Muscle layer of duodenum (tissue), 2 donors: ENCODE measurements around the gene IP6K1.
"Not testable (repeated sequence)": the region's sequence is repeated elsewhere in the genome, so short reads cannot be mapped to it uniquely, and the experiment has no call there.

Source experiments
- H3K27ac ChIP-seq: one replicate; pipeline ENCODE4 v1.7.0; 2013; ENCODE audit warnings: mild to moderate bottlenecking, low read length
- H3K27me3 ChIP-seq: one replicate; pipeline ENCODE4 v1.7.0; 2013; ENCODE audit warnings: low read depth, mild to moderate bottlenecking, control low read depth, low read length
- H3K36me3 ChIP-seq, 2 donors: one replicate each; pipeline ENCODE4 v1.7.0; 2013; ENCODE audit warnings: low read length in 2 of 2, control low read depth in 1 of 2, mild to moderate bottlenecking in 1 of 2; ENCODE audit not compliant: insufficient read depth in 2 of 2, control insufficient read depth in 1 of 2
- H3K4me1 ChIP-seq, 2 donors: one replicate each; pipeline ENCODE4 v1.7.0; 2013; ENCODE audit warnings: low read length in 2 of 2, mild to moderate bottlenecking in 2 of 2, control low read depth in 1 of 2, moderate library complexity in 1 of 2; ENCODE audit not compliant: insufficient read depth in 2 of 2, control insufficient read depth in 1 of 2
- H3K4me3 ChIP-seq, 2 donors: one replicate each; pipeline ENCODE4 v1.7.0; 2013; ENCODE audit warnings: low read length in 2 of 2, low read depth in 1 of 2, mild to moderate bottlenecking in 1 of 2
- H3K9me3 ChIP-seq, 2 donors: one replicate each; pipeline ENCODE4 v1.7.0; 2013; ENCODE audit warnings: low read length in 2 of 2, control low read depth in 1 of 2, mild to moderate bottlenecking in 1 of 2; ENCODE audit not compliant: control insufficient read depth in 1 of 2
- donor health status: healthy.

Gene IP6K1

DNA sequence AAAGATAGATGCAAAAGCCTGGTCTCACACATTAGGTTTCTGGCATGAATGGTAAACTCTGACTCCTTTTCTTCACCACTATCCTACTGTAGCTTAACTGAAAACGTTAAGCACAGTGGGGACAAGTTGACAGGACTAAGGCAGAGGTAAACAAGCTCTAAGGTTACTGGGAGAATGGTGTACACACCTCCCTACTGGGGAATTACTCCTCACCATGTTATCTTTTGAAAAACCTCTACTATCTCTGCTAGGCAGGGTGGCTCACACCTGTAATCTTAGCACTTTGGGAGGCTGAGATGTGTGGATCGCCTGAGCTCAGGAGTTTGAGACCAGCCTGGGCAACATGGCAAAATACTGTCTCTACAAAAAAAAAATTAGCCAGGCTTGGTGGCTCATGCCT, 29.1 kb downstream of the IP6K1 start:
- no peak overlapping the region for H3K4me3 ChIP-seq
- peaks cover 0 to 17% of the 10 kb centered on the region in 2 donors for H3K4me1 ChIP-seq
- H3K36me3 ChIP-seq, result peaks cover 0 to 3% of the 10 kb centered on the region in 2 donors
- no peaks in the 10 kb centered on the region for H3K27me3 ChIP-seq
- no peaks in the 10 kb centered on the region for H3K9me3 ChIP-seq
- no peak overlapping the region for H3K27ac ChIP-seq

DNA sequence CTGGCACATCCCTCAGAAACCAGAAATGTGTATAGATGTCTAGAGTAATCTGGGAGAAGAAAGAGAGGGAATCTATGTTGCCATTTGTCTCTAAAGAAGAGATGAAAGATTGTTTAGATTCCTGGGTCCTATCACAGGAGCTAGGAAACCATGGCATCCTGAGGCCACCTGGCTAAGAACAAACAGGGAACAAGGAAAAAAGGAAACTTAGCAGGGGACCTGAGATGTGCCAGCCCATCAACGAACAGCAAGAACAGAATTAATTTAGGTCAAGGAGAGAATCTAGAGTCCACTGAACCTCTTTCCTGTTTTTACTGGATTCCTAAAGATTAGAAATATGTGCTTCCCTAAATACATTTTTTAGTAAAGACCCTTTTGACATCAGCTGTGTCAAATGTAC, 30.3 kb downstream of the IP6K1 start:
- H3K4me1 ChIP-seq, result peaks cover 0 to 17% of the 10 kb centered on the region in 2 donors

DNA sequence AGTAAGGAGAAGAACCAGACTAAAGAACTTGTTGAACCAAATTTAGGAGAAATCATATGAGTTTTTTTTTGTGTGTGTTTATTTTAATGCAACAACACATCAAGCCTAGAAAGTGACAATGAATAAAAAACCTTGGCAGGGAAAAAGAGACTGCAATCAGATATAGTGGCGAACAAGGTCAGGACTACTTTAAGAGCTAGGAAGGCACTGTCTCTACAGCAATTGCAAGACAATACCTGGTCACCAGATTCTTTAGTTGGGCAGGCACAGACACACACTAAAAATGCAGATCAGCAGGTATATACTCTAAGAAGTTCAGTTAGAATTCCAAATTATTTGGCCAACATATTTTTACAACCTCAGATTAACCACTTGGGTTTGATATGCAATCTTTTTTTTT, 31.8 kb downstream of the IP6K1 start:
- no peaks in the 10 kb centered on the region for H3K27me3 ChIP-seq
- H3K36me3 ChIP-seq, result peaks cover 0 to 2% of the 10 kb centered on the region in 2 donors
- H3K4me1 ChIP-seq, result peaks cover 0 to 17% of the 10 kb centered on the region in 2 donors
- no peak overlapping the region for H3K27ac ChIP-seq
- no peak overlapping the region for H3K4me3 ChIP-seq
- no peaks in the 10 kb centered on the region for H3K9me3 ChIP-seq

More for the DNA sequence above, 30.3 kb downstream of the IP6K1 start:
- Histone ChIP-seq H3K36me3 (peaks cover 0 to 3% of the 10 kb centered on the region in 2 donors), H3K4me3 (no peak overlapping the region), H3K27me3 (no peaks in the 10 kb centered on the region), H3K27ac (no peak overlapping the region), H3K9me3 (no peaks in the 10 kb centered on the region)

DNA sequence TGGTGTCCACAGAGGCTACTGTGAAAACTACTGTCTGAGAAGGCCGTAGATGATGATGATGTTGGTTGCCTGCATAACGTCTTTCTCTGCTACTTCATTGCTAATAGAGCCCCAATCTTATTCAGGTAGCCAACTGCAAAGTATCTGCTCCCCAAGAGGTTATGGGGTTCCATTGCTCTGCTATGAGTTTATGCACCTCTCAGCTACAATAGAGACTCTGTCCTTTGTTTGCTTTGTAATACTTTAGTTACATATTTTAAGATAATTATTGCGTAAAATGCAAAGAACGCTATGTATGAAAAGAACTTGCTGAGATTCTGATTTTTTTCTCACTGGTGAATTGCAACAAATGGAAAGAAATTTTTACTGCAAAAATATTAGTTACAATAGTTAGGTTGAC, 34.8 kb downstream of the IP6K1 start:
- no peak overlapping the region for H3K27ac ChIP-seq

DNA sequence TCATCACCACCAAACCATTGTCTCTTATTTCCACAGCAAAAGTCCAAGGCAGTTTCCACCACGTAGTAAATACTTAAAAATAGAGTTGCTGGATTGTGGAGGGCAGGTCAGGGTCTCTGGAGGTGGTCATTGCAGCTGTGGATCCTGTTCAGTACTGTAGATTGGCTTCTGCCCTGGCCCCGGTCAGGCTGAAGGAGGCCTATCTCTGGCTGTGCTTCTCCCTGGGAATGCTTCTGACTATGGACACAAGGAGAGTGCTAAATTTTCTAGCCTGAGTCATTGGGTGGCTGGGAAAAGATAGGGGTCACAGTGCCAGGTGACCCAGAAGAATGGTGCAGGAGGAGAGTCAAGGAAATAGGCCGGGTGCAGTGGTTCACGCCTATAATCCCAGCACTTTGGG, 36.3 kb downstream of the IP6K1 start:
- H3K27me3 ChIP-seq, result no peaks in the 10 kb centered on the region
- no peak overlapping the region for H3K4me3 ChIP-seq
- no peaks in the 10 kb centered on the region for H3K9me3 ChIP-seq
- peaks cover 7 to 9% of the 10 kb centered on the region in 2 donors for H3K36me3 ChIP-seq
- no peak overlapping the region for H3K27ac ChIP-seq
- peaks cover 0 to 17% of the 10 kb centered on the region in 2 donors for H3K4me1 ChIP-seq

More for the DNA sequence above, 34.8 kb downstream of the IP6K1 start:
- no peaks in the 10 kb centered on the region for H3K9me3 ChIP-seq
- H3K4me3 ChIP-seq, result no peak overlapping the region
- H3K27me3 ChIP-seq, result no peaks in the 10 kb centered on the region
- H3K36me3 ChIP-seq, result peaks cover 7 to 9% of the 10 kb centered on the region in 2 donors
- H3K4me1 ChIP-seq, result peaks cover 0 to 17% of the 10 kb centered on the region in 2 donors

DNA sequence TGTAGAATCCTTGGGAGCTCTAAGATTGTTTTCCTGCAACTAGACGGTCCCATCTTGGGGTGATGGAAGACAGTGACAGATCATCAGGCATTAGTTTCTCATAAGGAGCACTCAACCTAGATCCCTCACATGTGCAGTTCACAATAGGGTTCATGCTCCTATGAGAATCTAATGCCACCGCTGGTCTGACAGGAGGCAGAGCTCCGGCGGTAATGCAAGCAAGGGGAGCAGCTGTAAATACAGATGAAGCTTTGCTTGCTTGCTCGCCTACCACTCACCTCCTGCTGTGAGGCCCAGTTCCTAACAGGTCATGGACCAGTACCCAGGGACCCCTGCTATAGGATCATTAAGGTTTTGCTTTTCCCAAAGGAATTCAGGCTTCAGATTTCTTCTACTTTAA, 37.5 kb downstream of the IP6K1 start:
- H3K4me3 ChIP-seq, H3K36me3 ChIP-seq, H3K27ac ChIP-seq, H3K27me3 ChIP-seq, H3K9me3 ChIP-seq: not testable (repeated sequence)
- H3K4me1 ChIP-seq, result peaks cover 0 to 13% of the 10 kb centered on the region in 2 donors

DNA sequence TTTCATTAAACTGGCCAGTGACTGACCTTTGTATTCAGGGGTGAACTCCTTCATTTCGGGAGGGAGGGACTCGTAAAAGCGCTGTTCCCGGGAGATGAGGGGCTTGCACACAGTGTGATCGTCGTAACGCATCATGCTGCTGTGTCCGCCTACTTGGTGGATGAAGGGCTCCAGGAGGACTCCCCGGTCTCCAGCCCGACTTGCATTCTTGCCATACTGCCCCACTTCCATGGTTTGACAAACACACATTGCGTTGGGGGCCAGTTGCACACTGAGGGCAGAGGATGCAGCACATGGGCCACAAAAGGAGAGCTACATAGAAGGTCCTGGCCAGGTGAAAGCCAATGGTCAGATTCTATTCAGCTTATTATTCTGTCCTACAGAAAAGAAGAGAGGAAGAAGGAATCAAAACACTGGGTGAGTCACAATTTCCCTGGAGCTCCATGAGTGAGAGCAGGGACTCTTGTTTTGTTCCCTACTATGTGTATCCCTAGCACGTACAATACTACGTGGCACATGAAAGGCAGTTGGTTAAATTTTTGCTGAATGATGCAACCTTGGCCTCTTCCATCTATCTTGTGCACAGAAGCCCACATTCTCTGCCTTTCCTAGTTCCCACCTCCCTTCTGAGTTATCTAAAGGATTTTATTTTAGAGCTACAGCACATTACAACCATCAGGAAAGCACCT, 38.4 kb downstream of the IP6K1 start:
- Histone ChIP-seq H3K4me3 (no peak overlapping the region), H3K27me3 (no peaks in the 10 kb centered on the region), H3K9me3 (no peaks in the 10 kb centered on the region), H3K4me1 (peaks cover 0 to 7% of the 10 kb centered on the region in 2 donors), H3K36me3 (peaks cover 7 to 9% of the 10 kb centered on the region in 2 donors), H3K27ac (no peak overlapping the region)

DNA sequence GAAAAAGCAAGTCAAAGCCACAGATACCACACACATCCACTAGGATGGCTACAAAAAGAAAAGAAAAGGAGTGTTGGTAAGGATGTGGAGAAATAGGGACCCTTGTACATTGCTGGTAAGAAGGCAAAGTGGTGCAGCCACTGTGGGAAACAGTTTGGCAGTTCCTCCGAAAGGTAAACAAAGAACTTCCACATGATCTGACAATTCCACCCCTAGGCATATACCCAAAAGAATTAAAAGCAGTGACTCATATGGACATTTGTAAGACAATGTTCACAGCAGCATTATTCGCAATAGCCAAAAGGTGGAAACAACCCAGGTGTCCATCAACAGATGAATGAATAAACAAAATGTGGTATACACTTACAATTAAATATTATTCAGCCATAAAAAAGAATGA, 40.4 kb downstream of the IP6K1 start:
- peaks cover 0 to 7% of the 10 kb centered on the region in 2 donors for H3K4me1 ChIP-seq
- no peaks in the 10 kb centered on the region for H3K9me3 ChIP-seq
- H3K27me3 ChIP-seq, result no peaks in the 10 kb centered on the region
- peaks cover 11 to 14% of the 10 kb centered on the region in 2 donors for H3K36me3 ChIP-seq
- no peak overlapping the region for H3K4me3 ChIP-seq
- H3K27ac ChIP-seq, result no peak overlapping the region

DNA sequence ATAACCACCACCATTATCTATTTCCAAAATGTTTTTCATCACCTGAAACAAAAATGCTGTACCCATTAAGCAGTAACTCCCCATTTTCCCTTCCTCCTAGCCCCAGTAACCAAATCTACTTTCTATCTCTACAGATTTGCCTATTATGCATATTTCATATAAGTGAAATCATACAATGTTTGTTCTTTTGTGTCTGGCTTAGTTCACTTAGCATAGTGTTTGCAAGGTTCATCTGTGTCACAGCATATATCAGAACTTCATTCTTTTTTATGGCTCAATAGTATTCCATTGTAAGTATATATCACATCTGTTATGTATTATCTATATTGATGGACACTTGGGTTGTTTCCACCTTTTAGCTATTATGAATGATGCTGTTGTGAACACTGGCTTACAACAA, 45.9 kb downstream of the IP6K1 start:
- no peak overlapping the region for H3K4me3 ChIP-seq
- no peak overlapping the region for H3K27ac ChIP-seq
- H3K27me3 ChIP-seq, result no peaks in the 10 kb centered on the region
- no peaks in the 10 kb centered on the region for H3K9me3 ChIP-seq
- peaks cover 19 to 29% of the 10 kb centered on the region in 2 donors for H3K36me3 ChIP-seq
- H3K4me1 ChIP-seq, result no peaks in the 10 kb centered on the region

DNA sequence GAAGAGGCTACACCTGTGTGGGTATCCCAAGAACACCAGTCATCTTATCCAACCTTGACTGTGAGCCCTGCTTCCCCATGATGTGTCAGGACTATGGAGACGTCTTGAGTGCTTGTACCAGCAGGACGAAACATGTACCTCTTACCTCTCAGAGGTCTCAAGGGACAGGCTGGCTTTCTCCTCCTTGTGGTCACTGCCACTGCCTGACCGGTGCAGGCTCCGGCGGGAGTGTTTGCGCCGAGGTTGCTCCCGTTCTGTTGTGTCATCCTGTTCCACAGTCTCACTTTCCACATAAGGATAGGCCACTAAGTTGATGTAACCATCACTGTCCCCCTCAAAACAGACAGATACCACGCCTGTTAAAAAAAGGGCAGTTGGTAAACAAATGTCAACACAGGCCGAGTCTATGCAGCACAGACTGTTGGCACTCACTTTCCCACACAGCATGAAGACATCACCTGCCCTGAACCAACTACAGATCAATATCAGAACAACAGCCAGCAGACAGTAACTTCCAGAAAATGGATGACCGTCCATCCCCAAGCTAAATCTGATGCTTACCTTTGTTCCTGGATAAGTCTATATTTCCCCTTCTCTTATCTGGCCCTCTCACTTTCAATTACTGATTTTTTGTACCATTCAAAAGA, 48.2 kb downstream of the IP6K1 start:
- Histone ChIP-seq H3K4me3 (no peak overlapping the region), H3K27ac (no peak overlapping the region), H3K9me3 (no peaks in the 10 kb centered on the region), H3K27me3 (no peaks in the 10 kb centered on the region), H3K4me1 (no peaks in the 10 kb centered on the region), H3K36me3 (peaks cover 35 to 38% of the 10 kb centered on the region in 2 donors)

DNA sequence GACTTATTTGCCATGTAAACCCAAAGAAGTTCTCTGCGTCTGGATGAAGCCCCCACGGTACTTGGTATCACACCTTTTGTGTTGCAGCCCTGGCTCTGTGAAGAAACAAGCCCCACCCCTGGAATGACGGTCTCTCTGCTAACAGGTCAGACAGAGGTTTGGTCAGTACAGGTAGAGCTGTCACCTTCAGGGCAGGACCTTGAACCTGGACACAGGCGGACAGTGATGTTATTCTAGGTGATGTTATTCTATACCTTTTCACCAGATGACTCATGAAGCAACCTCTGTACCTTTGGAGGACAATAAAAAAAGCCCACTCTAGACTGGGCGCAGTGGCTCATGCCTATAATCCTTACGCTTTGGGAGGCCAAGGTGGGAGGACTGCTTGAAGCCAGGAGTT, 51.6 kb downstream of the IP6K1 start:
- Histone ChIP-seq H3K27me3 (no peaks in the 10 kb centered on the region), H3K9me3 (no peaks in the 10 kb centered on the region), H3K4me1 (no peaks in the 10 kb centered on the region), H3K27ac (no peak overlapping the region), H3K4me3 (no peak overlapping the region), H3K36me3 (peaks cover 45 to 52% of the 10 kb centered on the region in 2 donors)
